ENCODE measurements around the gene EMB. TPM values are rescaled to one million over a fixed set of nuclear protein-coding genes. Genes with fewer than 3 reads are reported as not detected.
"Not testable (repeated sequence)": the region's sequence is repeated elsewhere in the genome, so short reads cannot be mapped to it uniquely, and the experiment has no call there.

The EMB gene
- total RNA-seq, 2 experiments from 2014 or later: 78.9 to 125 TPM

DNA sequence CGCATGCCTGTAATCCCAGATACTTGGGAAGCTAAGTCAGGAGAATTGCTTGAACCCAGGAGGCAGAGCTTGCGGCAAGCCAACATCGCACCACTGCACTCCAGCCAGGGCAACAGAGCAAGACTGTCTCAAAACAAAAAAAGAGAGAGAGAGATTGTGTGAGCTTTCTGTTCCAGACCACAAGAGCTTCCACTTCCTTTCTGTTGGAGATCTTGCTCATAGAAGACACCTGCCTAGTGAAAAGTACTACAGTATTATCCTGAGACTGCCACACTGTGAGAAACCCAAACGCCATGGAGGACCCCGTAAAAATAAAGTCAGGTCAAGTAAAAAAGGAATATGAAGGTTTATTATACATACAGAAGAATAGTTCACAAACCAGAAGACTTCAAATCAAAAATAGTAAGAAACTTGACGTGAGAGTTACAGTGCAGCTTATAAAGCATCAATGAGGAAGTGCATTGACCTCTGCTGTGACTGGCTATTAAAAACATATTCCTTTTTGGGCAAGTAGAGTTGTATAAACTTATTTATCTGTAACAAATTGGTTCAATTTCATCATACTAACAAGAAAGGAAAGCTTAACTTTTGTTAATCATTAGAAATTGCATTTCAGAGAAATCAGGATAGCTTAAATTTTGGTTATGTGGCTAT, 4.3 kb upstream of the EMB start:
- Histone ChIP-seq H3K27ac (ENCODE audit: low read depth, low read length, poor library complexity, severe bottlenecking) (peak overlapping the region; percentile 96), H3K9me3 (ENCODE audit: low read length) (peaks cover 16% of the 10 kb centered on the region; the same call in 1 of the 2 replicates), H3K9me2 (ENCODE audit: insufficient read depth, low read length) (no peaks in the 10 kb centered on the region), H3K36me3 (ENCODE audit: insufficient read depth, low read length) (peaks cover 7% of the 10 kb centered on the region; the same call in 1 of the 2 replicates), H2AFZ (ENCODE audit: low read length) (peak overlapping the region; percentile 53; the same call in 1 of the 2 replicates), H3K4me1 (ENCODE audit: insufficient read depth, low read length, poor library complexity, severe bottlenecking) (peaks cover 52% of the 10 kb centered on the region), H4K20me1 (ENCODE audit: insufficient read depth, low read length) (no peaks in the 10 kb centered on the region), H3K4me2 (ENCODE audit: low read length) (peak overlapping the region; percentile 60), H3K79me2 (ENCODE audit: insufficient read depth, low read depth, low read length) (peaks cover 17% of the 10 kb centered on the region; the same call in 1 of the 2 replicates), H3K4me3 (ENCODE audit: low read depth, low read length, poor library complexity, severe bottlenecking) (peak overlapping the region; percentile 47)
- TSS peak; percentile 83 for BruUV-seq (replicated peaks)
- ChIA-PET CTCF (ENCODE audit: unreplicated experiment) (interaction anchor here (1.0 kb wide), 2 partner anchors 18 kb away, joined by 3 read pairs; no protein-coding TSS in a partner anchor), POLR2A (interaction anchor here (0.6 to 2.1 kb wide), 18 partner anchors 10 to 222 kb away, joined by 3 to 15 read pairs (median 5); no protein-coding TSS in a partner anchor)
- DNase-seq (ENCODE audit: low spot score): peak; percentile 92
- intact Hi-C loops (cut with micrococcal nuclease; ENCODE audit: unreplicated experiment): loop anchor here (1.0 to 10.0 kb wide), 3 partner anchors 56 to 409 kb away; no protein-coding TSS in a partner anchor
- TF ChIP-seq, protein P1, sequence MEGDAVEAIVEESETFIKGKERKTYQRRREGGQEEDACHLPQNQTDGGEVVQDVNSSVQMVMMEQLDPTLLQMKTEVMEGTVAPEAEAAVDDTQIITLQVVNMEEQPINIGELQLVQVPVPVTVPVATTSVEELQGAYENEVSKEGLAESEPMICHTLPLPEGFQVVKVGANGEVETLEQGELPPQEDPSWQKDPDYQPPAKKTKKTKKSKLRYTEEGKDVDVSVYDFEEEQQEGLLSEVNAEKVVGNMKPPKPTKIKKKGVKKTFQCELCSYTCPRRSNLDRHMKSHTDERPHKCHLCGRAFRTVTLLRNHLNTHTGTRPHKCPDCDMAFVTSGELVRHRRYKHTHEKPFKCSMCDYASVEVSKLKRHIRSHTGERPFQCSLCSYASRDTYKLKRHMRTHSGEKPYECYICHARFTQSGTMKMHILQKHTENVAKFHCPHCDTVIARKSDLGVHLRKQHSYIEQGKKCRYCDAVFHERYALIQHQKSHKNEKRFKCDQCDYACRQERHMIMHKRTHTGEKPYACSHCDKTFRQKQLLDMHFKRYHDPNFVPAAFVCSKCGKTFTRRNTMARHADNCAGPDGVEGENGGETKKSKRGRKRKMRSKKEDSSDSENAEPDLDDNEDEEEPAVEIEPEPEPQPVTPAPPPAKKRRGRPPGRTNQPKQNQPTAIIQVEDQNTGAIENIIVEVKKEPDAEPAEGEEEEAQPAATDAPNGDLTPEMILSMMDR (conservative IDR thresholded peaks at IDR 0.05; ENCODE audit: low read length): no peak
- no peak for TF ChIP-seq EZH2phosphoT487 (IDR thresholded peaks at IDR 0.05; ENCODE audit: borderline replicate concordance, low read depth, low read length)

DNA sequence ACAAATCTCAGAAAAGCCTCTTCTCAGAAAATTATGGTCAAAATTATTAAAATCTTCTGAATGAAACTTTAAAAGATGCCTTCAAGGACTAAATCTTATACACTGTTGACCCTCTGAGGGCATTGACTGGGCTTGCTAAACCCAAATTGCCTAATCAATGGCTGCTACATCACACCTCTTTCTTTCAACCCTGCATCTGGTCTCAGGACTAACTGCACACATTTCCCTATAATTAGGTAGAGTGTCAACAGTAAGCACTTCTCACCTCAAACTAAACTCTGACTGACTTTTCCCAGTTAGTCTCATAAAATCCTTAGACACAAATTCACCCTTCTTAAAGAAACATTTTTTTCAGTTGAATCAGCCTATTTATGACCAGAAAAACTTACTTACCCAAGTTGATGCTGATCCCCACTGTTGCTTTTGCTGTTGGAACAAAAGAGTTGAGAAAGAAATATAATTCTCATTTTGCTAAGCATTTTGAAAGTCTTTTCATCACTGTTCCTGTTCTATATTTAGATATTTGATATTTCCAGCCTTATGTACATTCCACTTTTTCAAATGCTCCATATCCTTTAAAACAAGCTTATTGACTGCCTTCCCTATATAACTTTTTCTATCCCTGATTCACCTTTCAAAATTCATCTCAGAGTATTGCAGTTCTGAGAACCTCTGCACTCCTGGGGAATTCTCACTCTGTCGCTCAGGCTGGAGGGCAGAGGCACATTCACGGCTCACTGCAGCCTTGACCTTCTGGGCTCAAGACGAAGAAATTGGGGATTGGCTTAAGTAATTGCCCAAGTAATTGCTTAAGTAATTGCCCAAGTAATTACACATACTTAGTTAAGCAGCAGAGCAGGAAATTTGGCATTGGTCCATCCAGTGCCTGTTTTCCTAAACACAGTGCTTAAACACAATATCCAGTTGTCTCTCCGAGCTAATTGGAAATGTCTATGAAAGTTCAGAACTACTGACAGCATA, 1.8 kb upstream of the EMB start:
- H3K4me1 ChIP-seq (ENCODE audit: insufficient read depth, low read length, poor library complexity, severe bottlenecking): peaks cover 49% of the 10 kb centered on the region
- peak overlapping the region; percentile 88 for H3K4me2 ChIP-seq (ENCODE audit: low read length)
- peaks cover 13% of the 10 kb centered on the region for H3K36me3 ChIP-seq (ENCODE audit: insufficient read depth, low read length)
- peak overlapping the region; percentile 88 for H3K4me3 ChIP-seq (ENCODE audit: low read depth, low read length, poor library complexity, severe bottlenecking)
- BruUV-seq (replicated peaks); DNase-seq (ENCODE audit: low spot score); CTCF ChIA-PET (ENCODE audit: unreplicated experiment); H3K9me3 ChIP-seq (ENCODE audit: low read length); H3K9me2 ChIP-seq (ENCODE audit: insufficient read depth, low read length); H4K20me1 ChIP-seq (ENCODE audit: insufficient read depth, low read length): not testable (repeated sequence)
- POLR2A ChIA-PET: interaction anchor here (0.6 to 4.2 kb wide), 8 partner anchors 9 to 115 kb away, joined by 5 to 45 read pairs (median 10); no protein-coding TSS in a partner anchor
- intact Hi-C loops (cut with micrococcal nuclease; ENCODE audit: unreplicated experiment): loop anchor here (10.0 kb wide), 1 partner anchor 412 kb away; no protein-coding TSS in a partner anchor
- H2AFZ ChIP-seq (ENCODE audit: low read length): peak overlapping the region; percentile 71; the same call in 1 of the 2 replicates
- peaks cover 43% of the 10 kb centered on the region for H3K79me2 ChIP-seq (ENCODE audit: insufficient read depth, low read depth, low read length)
- H3K27ac ChIP-seq (ENCODE audit: low read depth, low read length, poor library complexity, severe bottlenecking): peak overlapping the region; percentile 96

DNA sequence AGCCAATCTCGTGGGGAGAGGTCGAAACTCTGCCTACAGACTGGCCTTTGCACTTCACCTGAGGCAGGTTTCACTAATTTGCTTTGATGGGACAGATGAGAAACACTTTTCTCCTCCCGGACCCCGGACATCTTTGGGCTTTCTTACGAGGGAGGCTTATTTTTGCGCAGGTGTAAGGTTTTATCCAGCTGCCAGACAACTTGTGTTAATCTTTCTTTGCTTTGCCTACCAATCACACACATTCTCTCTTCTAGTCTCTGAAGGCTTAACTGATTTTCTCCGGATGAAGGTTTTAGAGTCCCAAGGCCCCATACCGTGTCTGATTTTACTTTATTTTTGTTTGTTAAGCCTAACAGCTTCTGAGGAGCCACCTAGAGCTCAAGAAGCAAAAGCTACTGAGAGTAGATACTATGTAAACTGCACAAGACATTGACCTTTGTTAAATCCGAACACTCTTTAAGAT, 436 bp upstream of the EMB start:
- Histone ChIP-seq H3K9me3 (ENCODE audit: low read length) (peaks cover 2% of the 10 kb centered on the region; the same call in 1 of the 2 replicates), H3K9me2 (ENCODE audit: insufficient read depth, low read length) (no peaks in the 10 kb centered on the region), H3K79me2 (ENCODE audit: insufficient read depth, low read depth, low read length) (peaks cover 56% of the 10 kb centered on the region), H3K27ac (ENCODE audit: low read depth, low read length, poor library complexity, severe bottlenecking) (peak overlapping the region; percentile 96), H3K4me2 (ENCODE audit: low read length) (peak overlapping the region; percentile 88), H3K36me3 (ENCODE audit: insufficient read depth, low read length) (peaks cover 16% of the 10 kb centered on the region), H3K4me1 (ENCODE audit: insufficient read depth, low read length, poor library complexity, severe bottlenecking) (peaks cover 59% of the 10 kb centered on the region), H3K4me3 (ENCODE audit: low read depth, low read length, poor library complexity, severe bottlenecking) (peak overlapping the region; percentile 88), H4K20me1 (ENCODE audit: insufficient read depth, low read length) (0 out of 2 replicates have a peak, but pooled peaks cover 2% of the 10 kb centered on the region), H2AFZ (ENCODE audit: low read length) (peak overlapping the region; percentile 65; the same call in 1 of the 2 replicates)
- TSS peak; percentile 79 for BruUV-seq (replicated peaks)
- TF ChIP-seq EZH2phosphoT487 (IDR thresholded peaks at IDR 0.05; ENCODE audit: borderline replicate concordance, low read depth, low read length): no peak
- TF ChIP-seq, protein P1 (conservative IDR thresholded peaks at IDR 0.05; ENCODE audit: low read length): no peak
- CTCF ChIA-PET (ENCODE audit: unreplicated experiment): no interaction called here
- DNase-seq (ENCODE audit: low spot score): no peak
- intact Hi-C loops (cut with micrococcal nuclease; ENCODE audit: unreplicated experiment): loop anchor here (1.0 to 10.0 kb wide), 6 partner anchors 25 to 413 kb away; no protein-coding TSS in a partner anchor
- POLR2A ChIA-PET: interaction anchor here (0.6 to 4.2 kb wide), 14 partner anchors 9 to 327 kb away, joined by 3 to 45 read pairs (median 5); no protein-coding TSS in a partner anchor
